Brain microvascular endothelial cell (primary cell): ENCODE results near the gene TMEM131L.

Source experiments
- DNase-seq: peaks from one replicate; pipeline ENCODE4 v3.0.0-alpha.2; 2020
- H3K27ac ChIP-seq: fragments of 250-450 bp; sonication (Bioruptor Pico); 2 replicates; pipeline ENCODE4 v1.5.1; 2020; ENCODE audit warnings: mild to moderate bottlenecking, moderate library complexity
- H3K27me3 ChIP-seq: fragments of 250-450 bp; sonication (Bioruptor Pico); replicated peaks from 2 replicates; pipeline ENCODE4 v1.5.1; 2020; ENCODE audit warnings: mild to moderate bottlenecking
- H3K36me3 ChIP-seq: fragments of 250-450 bp; sonication (Bioruptor Pico); replicated peaks from 2 replicates; pipeline ENCODE4 v1.5.1; 2020; ENCODE audit warnings: mild to moderate bottlenecking
- H3K4me3 ChIP-seq: 2 replicates; pipeline ENCODE4 v1.5.1; 2011; ENCODE audit warnings: low read depth, mild to moderate bottlenecking, control low read depth, low read length, moderate library complexity
- in situ Hi-C: cut with HindIII; loops from 2 replicates; pipeline ENCODE4 v1.10.0; 2017; ENCODE audit warnings: low sequenced_read_pairs, low pct_ligation_motif_present
- TF ChIP-seq, protein P1 (sequence below): IDR thresholded peaks from 2 replicates; pipeline ENCODE4 v1.5.1; 2011; ENCODE audit warnings: low read depth, mild to moderate bottlenecking, moderate library complexity, low read length, control low read depth, inconsistent platforms; ENCODE audit errors: missing control alignments

The TMEM131L gene

DNA sequence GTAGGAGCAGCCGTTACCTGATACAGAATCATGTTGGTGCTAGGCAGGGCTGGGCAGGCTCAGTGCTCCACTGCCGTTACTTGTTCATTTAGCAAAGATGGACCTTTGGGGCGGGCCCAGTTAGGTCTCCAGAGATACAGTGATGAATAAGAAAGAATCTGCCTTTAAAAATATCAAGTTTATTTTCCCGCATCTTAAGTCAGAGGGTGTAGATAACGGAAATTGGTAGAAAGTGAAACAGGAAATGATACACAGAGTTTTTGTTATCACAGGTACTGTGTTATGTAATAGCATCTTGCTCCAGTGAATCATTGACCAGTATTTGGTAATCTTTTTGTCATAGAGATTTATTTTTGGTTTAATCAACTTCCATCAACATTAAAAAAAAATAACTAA is 5.5 kb downstream of the TMEM131L start:
- in situ Hi-C loops, result no loop called here
- DNase-seq, result no peak
- H3K36me3 ChIP-seq, result peaks cover 8% of the 10 kb centered on the region
- no peak overlapping the region for H3K4me3 ChIP-seq
- TF ChIP-seq, protein P1, sequence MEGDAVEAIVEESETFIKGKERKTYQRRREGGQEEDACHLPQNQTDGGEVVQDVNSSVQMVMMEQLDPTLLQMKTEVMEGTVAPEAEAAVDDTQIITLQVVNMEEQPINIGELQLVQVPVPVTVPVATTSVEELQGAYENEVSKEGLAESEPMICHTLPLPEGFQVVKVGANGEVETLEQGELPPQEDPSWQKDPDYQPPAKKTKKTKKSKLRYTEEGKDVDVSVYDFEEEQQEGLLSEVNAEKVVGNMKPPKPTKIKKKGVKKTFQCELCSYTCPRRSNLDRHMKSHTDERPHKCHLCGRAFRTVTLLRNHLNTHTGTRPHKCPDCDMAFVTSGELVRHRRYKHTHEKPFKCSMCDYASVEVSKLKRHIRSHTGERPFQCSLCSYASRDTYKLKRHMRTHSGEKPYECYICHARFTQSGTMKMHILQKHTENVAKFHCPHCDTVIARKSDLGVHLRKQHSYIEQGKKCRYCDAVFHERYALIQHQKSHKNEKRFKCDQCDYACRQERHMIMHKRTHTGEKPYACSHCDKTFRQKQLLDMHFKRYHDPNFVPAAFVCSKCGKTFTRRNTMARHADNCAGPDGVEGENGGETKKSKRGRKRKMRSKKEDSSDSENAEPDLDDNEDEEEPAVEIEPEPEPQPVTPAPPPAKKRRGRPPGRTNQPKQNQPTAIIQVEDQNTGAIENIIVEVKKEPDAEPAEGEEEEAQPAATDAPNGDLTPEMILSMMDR, result no peak
- H3K27me3 ChIP-seq, result no peaks in the 10 kb centered on the region
- no peak overlapping the region for H3K27ac ChIP-seq

DNA sequence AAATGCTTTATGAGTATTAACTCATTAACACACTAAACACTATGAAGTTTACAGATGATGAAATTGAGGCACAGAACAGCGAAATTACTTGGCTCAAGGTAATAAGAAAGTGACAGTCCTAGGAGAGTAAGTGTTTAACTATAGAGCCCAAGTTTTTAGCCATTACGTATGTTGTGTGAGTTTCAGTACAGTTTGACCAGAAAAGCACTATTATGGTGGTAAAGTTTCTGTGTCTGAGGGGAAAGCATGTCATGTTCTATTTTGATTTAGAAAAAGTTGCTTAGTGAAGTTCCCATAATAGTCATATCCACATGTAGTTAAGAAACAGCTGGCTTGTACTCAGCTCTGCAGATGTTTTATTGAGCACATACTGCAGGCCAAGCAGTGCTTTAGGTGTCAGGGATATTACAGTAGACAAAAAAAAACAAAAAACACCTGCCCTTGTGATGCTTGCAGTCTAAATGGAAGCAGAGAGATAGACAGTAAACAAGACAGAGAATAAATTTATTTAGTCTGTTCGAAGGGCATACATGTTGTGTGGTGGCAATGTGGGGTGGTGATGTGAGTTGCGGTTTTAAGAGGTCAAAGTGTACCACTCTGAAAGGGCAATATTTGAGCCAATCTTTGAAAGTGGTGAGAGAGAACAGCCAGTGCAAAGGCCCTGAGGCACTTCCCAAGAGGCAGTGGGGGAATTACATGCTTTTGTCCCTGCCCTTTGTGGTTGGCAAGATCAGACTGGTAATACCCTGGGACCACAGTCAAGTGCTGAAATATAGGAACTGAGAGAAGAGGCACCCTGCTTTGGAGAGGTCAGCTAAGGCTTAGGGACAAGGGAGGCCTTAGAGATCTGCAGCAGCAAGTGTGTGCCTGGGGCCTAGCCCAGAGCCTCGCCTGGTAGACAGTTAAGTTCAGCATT is 6.2 kb downstream of the TMEM131L start:
- in situ Hi-C loops, result no loop called here
- H3K36me3 ChIP-seq, result peaks cover 8% of the 10 kb centered on the region
- no peak for DNase-seq
- no peak overlapping the region for H3K4me3 ChIP-seq
- H3K27ac ChIP-seq, result no peak overlapping the region
- TF ChIP-seq, protein P1, result no peak
- H3K27me3 ChIP-seq, result no peaks in the 10 kb centered on the region

DNA sequence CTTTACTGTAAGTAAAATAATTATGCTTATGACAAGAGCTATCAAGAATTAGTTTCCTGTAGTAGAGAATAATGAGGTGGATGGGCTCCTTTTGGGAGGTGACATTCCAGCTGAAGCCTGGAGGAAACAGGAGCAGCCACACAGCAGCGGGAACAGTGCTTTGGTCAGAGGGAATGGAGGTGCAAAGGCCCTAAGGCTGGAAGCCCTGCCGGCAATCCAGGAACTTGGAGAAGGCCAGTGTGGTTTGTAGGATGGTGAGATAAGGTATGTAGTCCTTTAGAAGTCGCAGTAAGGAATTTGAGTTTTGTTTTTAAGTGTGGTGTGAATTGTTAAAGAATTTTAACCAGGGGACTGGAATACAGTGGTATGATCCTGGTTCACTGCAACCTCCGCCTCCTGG is 8.1 kb downstream of the TMEM131L start:
- TF ChIP-seq, protein P1, result no peak
- DNase-seq, result no peak
- no peaks in the 10 kb centered on the region for H3K27me3 ChIP-seq
- no peak overlapping the region for H3K27ac ChIP-seq
- H3K36me3 ChIP-seq, result peaks cover 8% of the 10 kb centered on the region
- in situ Hi-C loops, result no loop called here
- H3K4me3 ChIP-seq, result no peak overlapping the region

DNA sequence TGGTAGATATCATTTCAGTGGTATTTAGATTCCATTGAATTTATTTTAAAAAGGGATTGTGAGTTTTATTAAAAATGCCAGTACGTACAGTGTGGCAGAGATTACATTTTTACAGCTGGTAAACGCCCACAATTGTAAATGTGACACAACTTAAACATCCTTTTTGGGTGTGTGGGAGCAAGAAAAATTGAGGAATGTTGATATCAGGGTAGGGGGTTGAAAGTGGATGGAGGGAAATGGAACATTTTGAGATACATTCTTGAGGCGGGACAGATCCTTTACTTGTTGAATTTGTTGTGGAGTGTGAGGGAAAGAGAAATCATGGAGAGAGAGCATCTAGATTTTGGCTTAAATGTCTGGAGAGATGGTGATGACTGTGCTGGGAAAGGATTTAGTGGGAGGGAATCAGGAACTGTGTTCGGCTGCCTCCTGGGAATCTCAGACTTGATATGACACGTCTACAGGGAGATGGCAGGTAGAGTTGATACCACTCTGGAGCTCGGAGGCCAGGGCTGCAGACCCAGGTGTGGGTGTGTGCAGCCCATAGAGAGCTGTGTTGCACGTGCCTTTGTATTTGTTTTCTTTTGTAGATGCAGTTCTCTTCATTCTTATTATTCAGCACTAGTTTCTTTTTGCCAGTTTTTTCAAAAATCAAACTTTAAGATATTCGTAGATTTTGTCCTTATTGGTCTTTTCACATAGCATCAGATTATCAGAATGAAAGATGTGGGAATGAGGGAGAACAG is 10.8 kb downstream of the TMEM131L start:
- in situ Hi-C loops, result no loop called here
- TF ChIP-seq, protein P1, result no peak
- peaks cover 11% of the 10 kb centered on the region for H3K36me3 ChIP-seq

DNA sequence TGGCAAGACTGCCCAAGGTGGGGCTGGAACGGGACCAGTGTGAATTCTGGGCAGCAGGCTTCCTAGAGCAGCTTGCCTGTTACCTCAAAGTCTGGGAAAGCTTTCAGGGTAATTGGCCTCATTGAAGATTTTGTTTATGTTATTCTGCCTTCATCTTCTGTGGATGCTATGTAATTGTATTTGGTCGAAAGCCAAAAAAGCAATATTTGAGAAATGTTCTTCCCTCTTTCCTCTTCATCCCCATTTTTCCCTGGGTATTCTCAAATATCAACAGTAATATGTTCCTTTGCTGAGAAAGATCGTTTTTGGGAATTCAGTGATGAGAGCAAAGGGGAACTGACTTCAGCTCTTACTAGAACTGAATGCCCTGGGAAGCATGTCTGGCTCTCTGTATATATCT is 12.9 kb downstream of the TMEM131L start:
- Histone ChIP-seq H3K4me3 (no peak overlapping the region), H3K27ac (no peak overlapping the region), H3K27me3 (no peaks in the 10 kb centered on the region), H3K36me3 (peaks cover 11% of the 10 kb centered on the region)
- TF ChIP-seq, protein P1, result no peak
- DNase-seq, result no peak
- in situ Hi-C loops, result no loop called here

More for the DNA sequence above, 10.8 kb downstream of the TMEM131L start:
- DNase-seq, result no peak
- no peak overlapping the region for H3K27ac ChIP-seq
- H3K4me3 ChIP-seq, result no peak overlapping the region
- no peaks in the 10 kb centered on the region for H3K27me3 ChIP-seq
